Measurements from ENCODE around the gene ANO6.
"Not testable (repeated sequence)": the region's sequence is repeated elsewhere in the genome, so short reads cannot be mapped to it uniquely, and the experiment has no call there.

The ANO6 gene

GRCh38 chr12:45212064-45212463, 3.8 kb upstream of the ANO6 start:
- no peak for DNase-seq

DNA sequence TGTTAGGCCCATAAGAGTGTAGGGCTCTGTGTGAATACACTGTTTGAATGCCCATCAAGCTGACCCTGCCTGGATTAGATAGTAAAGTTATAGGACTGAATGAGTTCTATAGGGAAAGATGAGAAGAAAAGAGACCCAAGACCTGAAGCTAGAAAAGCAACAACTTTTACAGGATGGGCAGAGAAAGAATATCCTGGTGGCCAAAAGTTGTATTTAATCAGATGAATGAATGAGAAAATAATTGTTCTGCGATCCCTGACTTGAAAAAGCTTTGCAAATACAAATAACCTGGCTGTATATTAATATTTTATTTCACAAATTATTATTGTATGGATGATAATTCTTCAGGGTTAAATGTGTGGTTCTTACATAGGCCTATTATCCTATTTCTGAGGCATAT, 2.8 kb upstream of the ANO6 start:
- no peak for DNase-seq

- no peak for DNase-seq
These were observed 1.8 kb upstream of the ANO6 start for GRCh38 chr12:45214071-45214470.

DNA sequence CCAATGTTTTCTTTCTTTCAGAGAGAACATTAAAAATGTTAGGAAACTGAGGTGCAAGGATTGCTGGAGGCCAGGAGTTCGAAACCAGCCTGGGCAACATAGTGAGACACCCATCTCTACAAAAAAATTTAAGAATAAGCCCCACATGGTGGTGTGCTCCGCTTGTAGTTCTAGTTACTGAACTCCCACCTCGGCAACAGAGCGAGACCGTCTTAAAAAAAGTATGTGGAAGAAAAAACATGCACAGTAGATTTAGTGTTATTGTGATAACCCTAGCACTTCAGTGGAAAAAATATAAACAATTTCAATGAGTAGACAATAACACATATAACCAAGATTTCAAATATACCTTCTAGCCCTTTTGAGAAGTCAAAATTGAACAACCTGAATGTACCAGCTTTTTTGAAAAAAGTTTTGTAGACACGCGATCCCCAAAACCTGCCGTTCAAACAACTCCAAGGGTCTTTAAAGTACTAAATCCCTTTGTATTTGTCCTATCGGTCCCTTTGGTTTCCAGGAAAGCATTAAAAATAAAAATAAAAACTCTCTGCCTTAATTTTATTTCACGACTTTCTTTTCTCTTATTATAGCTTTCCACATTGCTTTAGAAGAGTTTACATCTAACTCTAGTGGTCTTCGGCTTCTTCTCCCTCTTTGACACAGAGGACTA, 1.0 kb upstream of the ANO6 start:
- no peak for DNase-seq

DNA sequence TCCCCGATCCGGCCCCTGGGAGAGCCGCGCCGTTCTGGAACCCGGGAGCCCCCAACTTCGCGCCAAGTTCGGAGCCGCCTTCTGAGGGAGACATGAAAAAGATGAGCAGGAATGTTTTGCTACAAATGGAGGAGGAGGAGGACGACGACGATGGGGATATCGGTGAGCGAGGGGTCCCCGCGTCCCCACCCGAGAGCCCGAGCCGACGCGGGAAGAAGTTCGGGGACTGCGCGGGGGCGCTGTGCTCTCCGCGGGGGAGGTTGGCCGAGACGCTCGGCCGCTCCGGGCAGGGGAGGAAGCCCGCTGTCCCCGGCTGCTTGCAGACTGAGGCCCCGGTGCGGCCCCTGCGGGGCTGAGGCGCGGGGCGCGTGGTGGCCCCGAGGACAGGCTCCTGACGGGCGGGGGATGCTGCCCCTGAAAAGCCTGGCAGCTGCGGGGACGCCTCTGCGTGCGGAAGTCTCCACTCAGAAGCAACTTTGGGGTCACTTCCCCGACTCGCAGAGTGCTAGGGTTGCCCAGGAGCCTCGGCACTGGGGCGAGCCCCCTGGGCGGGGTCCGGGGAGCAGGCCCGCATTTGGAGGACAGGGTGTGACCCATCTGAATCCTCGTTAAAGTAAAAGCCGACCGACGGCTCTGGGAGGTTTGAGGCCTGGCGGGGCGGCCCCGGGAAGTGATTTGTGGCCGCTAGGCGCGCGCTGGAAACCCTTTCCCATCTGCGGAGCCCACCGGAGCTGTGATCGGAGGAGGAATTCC, 511 bp downstream of the ANO6 start:
- peak; percentile 33 to 41 for DNase-seq

GRCh38 chr12:45216983-45217485, 1.1 kb downstream of the ANO6 start:
- no peak for DNase-seq

- no peak for DNase-seq
These were observed 2.0 kb downstream of the ANO6 start for GRCh38 chr12:45217846-45218245.

- DNase-seq: no peak
These were observed 3.7 kb downstream of the ANO6 start for GRCh38 chr12:45219621-45220020.

DNA sequence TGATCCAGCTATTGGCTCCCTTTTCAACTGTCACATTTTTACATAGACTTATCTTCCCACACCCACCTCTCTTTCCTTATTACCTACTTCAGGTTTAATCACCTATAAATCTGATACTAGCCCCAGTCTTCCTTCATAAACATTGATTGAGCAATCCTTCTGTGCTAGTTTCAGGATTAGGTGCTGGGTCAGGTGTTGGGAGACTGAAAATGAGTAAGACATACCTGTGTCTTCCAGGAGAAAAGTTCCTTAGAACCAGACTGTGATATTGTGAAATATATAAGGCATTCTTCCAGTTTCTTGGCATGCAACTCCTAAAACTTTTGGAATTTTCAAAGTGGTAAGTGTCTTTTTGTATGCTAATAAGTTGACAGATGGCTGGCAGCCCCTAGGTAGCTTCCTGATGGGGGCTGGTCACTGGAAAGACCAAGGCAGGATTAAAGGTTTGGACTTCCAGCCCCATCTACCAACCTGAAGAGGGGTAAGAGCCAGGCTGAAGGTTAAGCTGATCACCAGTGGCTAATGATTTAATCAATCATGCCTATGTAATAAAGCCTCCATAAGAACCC, 4.6 kb downstream of the ANO6 start:
- no peak for DNase-seq

DNA sequence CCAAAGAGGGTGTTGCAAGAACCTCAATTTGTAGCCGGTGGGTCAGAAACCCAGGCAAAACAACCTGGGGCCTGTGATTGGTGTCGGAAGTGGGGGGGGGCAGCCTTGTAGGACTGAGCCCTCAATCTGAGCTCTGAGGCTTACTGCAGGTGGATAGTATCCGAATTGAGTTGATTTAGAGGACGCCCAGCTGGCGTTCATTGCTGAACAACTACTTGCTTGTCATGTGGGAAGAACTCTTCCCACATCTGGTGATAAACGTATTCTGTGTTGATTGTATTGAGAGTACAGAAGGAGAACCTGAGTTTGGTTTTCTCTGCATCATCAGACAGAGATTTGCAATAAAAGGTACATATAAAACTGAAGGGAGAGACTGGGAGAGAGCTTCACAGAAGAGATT, 5.1 kb downstream of the ANO6 start:
- DNase-seq: no peak

DNA sequence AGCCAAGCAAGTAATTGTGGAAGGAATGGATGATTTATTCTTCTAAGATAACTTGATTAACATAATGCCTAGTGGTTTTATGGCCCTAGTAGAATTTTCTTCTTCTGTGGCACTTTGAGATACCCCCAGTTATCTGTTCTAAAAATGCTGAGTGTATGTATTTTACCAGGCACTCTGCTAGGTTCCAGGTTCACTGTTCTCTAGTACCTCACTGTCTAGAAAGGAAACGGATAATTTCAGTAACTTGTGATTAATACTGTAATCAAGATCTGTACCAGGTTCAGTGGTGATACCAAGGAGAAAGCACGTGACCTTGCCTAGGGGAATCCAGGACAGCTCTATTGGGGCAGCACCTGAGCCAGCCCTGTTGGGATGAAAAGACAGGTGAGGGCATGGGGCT, 8.0 kb downstream of the ANO6 start:
- DNase-seq: no peak

- no peak for DNase-seq
These were observed 8.4 kb downstream of the ANO6 start for GRCh38 chr12:45224311-45224710.

DNA sequence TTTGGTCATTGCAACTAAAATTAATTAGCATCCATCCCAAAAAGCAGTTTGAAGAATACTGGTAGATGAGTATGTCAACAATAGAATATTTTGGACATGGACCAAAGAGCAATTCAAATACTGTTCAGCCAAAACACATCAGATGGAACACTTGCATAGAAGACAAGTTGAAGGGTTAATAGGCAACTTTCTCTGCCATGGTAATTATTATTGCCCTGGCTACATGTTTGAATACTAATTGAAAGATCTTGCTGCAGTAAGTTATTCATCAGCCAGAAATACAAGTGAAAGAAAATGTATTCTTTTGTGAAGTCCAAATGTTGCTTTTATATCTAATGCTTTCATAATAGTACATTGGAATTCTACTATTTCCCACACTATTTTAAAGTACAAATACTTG, 10.1 kb downstream of the ANO6 start:
- DNase-seq: no peak

DNA sequence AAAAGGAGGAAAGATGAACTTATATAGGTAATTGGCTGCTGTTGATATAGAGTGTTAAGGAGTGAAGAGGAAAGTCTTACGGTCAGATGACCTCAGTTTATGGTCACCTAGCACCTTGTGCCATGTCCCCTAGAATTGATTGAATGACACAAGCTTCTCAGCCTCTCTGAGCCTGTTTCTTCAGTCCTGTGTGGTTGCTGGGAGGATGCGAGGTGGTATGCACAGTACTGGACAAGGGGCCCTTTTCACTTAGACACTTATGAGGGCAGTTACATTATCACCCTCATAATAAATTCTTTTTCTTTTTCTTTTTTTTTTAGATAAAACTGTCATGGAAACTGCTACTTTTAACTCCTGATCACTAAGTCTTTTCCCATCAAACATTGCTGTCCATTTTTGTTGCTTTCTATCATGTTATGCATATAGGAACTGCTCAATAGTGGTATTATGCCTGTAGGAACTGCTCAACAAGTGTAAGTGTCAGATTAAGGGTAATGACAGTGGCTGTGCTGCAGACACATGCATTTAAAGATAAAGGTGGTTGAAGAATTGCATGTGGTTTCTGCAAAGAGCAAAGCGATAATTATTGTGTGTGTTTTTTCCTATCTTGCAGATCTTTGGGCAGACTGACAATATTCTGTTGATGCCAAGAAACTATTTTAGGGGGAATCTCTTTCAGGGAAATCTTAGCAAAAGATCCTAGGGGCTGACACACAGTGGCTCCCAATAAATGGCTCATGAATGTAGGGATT, 11.6 kb downstream of the ANO6 start:
- DNase-seq: no peak

DNA sequence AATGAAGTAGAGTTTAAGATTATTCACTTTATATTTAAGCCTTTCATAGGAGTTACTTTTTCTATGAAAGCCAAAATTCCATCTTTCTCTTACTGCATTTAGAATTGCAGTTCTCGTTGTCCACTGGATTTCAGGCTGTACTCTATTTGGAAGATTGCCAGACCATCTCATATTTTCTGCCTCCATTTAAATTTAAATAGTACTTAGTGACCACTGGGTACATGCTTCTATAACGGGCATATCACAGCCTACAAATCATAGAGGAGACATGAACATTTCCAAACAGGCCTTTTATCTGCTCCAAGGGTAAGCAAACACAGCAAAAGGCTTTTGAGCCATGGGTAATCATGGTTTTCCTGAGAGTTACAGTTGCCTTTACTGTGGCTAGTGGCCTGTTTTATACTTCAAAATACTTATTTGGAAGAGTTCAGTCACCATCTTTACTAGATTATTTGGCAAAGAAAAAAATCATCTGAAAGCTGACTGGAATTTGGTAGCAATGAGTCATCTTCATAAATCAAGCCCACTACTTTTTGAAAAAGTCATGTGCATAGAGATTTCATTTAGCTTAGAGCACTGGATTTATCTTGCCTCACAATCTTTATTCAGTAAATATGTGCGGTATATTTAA, 15.7 kb downstream of the ANO6 start:
- DNase-seq: no peak

GRCh38 chr12:45232146-45232755, 16.4 kb downstream of the ANO6 start:
- DNase-seq: no peak

DNA sequence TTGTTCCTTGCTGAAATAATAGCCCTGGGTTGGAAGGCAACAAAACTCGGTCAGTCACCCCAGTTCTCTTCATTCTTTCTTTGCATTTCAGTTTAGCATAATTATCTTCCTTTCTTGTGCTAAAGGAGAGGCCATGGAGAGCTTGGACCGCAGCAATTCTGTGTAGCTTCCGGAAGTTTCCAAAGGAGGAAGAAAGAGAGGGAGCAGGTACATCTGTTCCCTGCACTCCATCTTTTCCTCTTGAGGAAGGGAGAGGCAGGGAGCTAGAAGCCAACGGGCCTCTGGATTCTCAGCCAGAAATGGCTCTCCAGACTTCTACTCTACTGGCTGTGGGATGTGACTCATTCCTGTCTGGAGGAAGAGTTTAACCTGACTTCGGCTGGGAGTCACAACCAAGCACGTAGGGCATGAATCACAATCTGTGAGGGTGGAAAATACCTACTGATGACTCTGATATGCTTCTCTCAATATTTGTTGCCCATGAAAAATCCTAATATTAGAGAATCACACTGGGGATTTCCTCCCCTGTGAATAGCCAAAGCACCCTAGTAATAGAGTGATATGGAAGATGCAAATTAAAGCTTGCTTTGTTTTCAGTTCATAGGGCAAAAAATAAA, 17.0 kb downstream of the ANO6 start:
- DNase-seq: peak; percentile 16 to 39

- DNase-seq: no peak
These were observed 18.4 kb downstream of the ANO6 start for GRCh38 chr12:45234139-45234865.

DNA sequence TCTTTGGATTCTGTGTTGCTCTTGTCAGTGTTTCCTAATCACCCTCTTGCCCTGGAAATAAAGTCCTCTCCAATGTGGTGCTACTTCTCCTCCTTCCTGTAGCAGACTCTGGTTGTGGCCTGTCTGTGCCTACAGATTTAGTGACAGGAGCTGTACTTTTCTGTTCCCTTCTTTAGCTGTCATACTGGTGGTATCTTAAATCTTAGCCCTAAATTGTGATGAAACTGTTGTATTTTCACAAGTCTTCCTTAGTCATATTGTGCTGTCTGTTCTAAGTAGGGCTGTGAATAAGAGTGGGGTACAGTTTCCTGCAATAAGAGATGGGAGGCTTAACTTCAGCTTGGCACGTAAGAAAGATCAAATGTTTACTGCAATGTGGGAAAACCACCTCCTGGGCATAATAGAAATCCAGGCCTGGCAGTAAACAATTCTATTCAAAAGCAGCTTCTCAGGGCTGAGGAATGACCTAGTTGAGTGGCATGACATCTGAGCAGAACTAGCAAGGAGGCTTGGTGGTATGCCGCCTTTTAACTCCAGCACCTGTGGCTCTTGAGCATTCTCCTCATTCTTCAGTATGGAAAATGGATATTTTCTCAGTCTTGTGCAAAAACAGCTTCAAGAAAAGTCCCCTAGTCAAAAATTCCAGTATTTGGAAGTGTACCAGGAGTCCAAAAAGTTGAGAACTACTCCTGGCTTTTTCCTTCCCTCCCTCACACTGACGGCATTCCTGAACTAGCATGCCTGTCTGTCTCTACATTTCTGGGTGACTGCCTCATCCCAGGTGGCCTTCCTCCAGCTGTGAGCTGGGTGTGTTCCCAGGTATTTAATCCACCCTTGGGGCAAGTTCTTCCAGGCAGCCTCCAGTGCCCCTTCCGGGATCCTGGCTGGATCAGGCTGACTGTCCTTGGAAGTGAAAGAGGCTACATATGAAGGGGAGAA, 19.5 kb downstream of the ANO6 start:
- DNase-seq: no peak

DNA sequence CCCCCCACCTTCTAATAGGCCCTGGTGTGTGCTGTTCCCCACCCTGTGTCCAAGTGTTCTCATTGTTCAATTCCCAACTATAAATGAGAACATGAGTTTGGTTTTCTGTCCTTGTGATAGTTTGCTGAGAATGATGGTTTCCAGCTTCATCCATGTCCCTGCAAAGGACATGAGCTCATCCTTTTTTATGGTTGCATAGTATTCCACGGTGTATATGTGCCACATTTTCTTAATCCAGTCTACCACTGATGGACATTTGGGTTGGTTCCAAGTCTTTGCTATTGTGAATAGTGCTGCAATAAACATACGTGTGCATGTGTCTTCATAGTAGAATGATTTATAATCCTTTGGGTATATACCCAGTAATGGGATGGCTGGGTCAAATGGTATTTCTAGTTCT, 20.5 kb downstream of the ANO6 start:
- not testable (repeated sequence) for DNase-seq

Measured in stimulated activated CD4-positive, alpha-beta T cell treated with anti-CD3 and anti-CD28 coated beads, Interleukin-4, amount 100 ng/mL, for 4 hours (primary cell).